NCI-H510A (cell line): ENCODE measurements around the gene OR2T2.
"Not testable (repeated sequence)": the region's sequence is repeated elsewhere in the genome, so short reads cannot be mapped to it uniquely, and the experiment has no call there.

Source experiments
- DNase-seq: peaks from one replicate; lab custom pipeline; 2025; lab: John Stamatoyannopoulos, UW

OR2T2 gene

GRCh38 chr1:248450466-248451145 lies 5.2 kb downstream of the OR2T2 start:
- not testable (repeated sequence) for DNase-seq

- DNase-seq: not testable (repeated sequence)
These were observed 8.2 kb downstream of the OR2T2 start for GRCh38 chr1:248453619-248454018.

GRCh38 chr1:248455045-248455444 lies 9.6 kb downstream of the OR2T2 start:
- DNase-seq: not testable (repeated sequence)

GRCh38 chr1:248456635-248457034 lies 11.2 kb downstream of the OR2T2 start:
- not testable (repeated sequence) for DNase-seq

- DNase-seq: not testable (repeated sequence)
These were observed 13.7 kb downstream of the OR2T2 start for GRCh38 chr1:248459117-248459516.

- DNase-seq: no peak
These were observed 25.7 kb downstream of the OR2T2 start for GRCh38 chr1:248471154-248471553.

GRCh38 chr1:248472111-248472510 lies 26.7 kb downstream of the OR2T2 start:
- not testable (repeated sequence) for DNase-seq

- not testable (repeated sequence) for DNase-seq
These were observed 27.6 kb downstream of the OR2T2 start, which contains the start of gene OR2T3 for GRCh38 chr1:248473051-248473450. OR2T3 (plus strand) TSS chr1:248473351; CDS start chr1:248473351, 0 bp downstream.

- DNase-seq: not testable (repeated sequence)
These were observed 30.2 kb downstream of the OR2T2 start for GRCh38 chr1:248475660-248476059.

- DNase-seq: not testable (repeated sequence)
These were observed 36.5 kb downstream of the OR2T2 start for GRCh38 chr1:248481686-248482579.

GRCh38 chr1:248488289-248488688 lies 42.9 kb downstream of the OR2T2 start, which contains the start of gene OR2T5:
OR2T5 (plus strand) TSS chr1:248488589; CDS start chr1:248488589, 0 bp downstream.
- DNase-seq: not testable (repeated sequence)

GRCh38 chr1:248496661-248497060 lies 51.2 kb downstream of the OR2T2 start:
- not testable (repeated sequence) for DNase-seq

GRCh38 chr1:248500305-248501035 lies 55.0 kb downstream of the OR2T2 start:
- not testable (repeated sequence) for DNase-seq
